GM12875 (cell line): Measurements from ENCODE around the gene AUNIP.

ENCODE experiments used
- H3K4me3 ChIP-seq: one replicate; pipeline ENCODE4 v1.5.1; 2011; ENCODE audit warnings: low read depth, low read length, control low read depth
- CTCF ChIP-seq: IDR thresholded peaks from 2 replicates; pipeline ENCODE4 v1.5.1; 2011; ENCODE audit warnings: low read depth, mild to moderate bottlenecking, control low read depth, inconsistent platforms, low read length, moderate library complexity, borderline replicate concordance; ENCODE audit not compliant: insufficient read depth

Gene AUNIP

DNA sequence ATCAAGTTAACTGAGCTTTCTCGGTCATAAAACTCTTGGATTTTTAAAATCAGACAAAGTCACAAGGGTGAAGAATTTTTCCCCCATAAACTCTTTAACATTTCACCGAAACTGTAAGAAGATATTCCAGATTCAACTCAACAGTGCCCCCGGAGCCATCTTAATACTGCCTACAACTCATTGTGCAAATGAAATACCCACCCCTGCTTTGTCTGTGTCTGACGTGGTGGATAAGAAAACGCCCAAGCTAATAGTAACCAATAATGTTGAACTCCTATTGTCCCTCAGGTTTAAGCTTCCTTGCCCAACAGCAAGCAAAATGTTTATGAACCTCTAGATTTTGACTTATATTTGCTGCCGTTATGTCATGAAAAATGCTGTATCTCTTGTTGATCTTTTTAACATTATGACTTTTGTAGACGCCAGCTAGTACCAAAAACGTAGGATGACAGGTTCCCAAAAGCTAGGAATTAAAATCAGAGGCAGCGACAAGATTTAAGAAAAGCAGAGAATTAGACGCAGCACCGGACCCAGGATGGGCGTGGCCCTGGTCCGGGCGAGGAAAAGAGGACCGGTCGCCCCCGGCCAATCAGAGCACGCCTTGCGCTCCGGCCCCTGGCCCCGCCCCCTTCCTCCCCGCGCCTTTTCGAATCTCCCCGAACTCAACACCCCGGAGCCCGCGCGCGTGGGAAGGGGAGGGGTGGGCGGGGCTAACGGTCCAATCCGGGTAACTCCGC is 45.9 kb upstream of the AUNIP start:
- peak overlapping the region; percentile 91 for H3K4me3 ChIP-seq
- TF ChIP-seq CTCF: no peak

DNA sequence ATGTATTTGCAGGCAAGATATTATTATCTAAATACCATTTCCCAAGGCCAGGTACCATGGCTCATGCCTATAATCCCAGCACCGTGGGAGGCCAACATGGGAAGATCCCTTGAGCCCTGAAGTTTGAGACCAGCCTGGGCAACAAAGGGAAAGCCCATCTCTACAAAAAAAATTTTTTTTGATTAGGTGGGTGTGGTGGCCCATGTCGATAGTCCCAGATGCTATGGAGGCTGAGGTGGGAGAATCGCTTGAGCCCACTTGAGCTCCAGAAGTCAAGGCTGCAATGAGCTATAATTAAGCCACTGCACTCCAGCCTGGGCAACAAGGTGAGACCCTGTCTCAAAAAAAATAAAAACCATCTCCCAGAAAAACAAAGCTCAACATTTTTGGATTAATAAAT is 44.7 kb upstream of the AUNIP start:
- H3K4me3 ChIP-seq: no peak overlapping the region

GRCh38 chr1:25902462-25902861 is 43.2 kb upstream of the AUNIP start:
- TF ChIP-seq CTCF: no peak

More for the DNA sequence above, 44.7 kb upstream of the AUNIP start:
- no peak for TF ChIP-seq CTCF

GRCh38 chr1:25900219-25900618 is 41.0 kb upstream of the AUNIP start:
- no peak for TF ChIP-seq CTCF
- H3K4me3 ChIP-seq: no peak overlapping the region

More at GRCh38 chr1:25902462-25902861, 43.2 kb upstream of the AUNIP start:
- no peak overlapping the region for H3K4me3 ChIP-seq

GRCh38 chr1:25899792-25900191 is 40.5 kb upstream of the AUNIP start:
- no peak overlapping the region for H3K4me3 ChIP-seq
- no peak for TF ChIP-seq CTCF

- H3K4me3 ChIP-seq: no peak overlapping the region
These were observed 39.2 kb upstream of the AUNIP start for GRCh38 chr1:25898223-25899015.

More at GRCh38 chr1:25898223-25899015, 39.2 kb upstream of the AUNIP start:
- TF ChIP-seq CTCF: no peak
